GM12872 (cell line): ENCODE results near the gene ANKRD10.

Source experiments
- TF ChIP-seq, protein P1 (sequence below): IDR thresholded peaks from 3 replicates; pipeline ENCODE4 v1.5.1; 2011; ENCODE audit warnings: low read depth, mild to moderate bottlenecking, low read length, moderate library complexity; ENCODE audit not compliant: insufficient read depth

Gene ANKRD10

DNA sequence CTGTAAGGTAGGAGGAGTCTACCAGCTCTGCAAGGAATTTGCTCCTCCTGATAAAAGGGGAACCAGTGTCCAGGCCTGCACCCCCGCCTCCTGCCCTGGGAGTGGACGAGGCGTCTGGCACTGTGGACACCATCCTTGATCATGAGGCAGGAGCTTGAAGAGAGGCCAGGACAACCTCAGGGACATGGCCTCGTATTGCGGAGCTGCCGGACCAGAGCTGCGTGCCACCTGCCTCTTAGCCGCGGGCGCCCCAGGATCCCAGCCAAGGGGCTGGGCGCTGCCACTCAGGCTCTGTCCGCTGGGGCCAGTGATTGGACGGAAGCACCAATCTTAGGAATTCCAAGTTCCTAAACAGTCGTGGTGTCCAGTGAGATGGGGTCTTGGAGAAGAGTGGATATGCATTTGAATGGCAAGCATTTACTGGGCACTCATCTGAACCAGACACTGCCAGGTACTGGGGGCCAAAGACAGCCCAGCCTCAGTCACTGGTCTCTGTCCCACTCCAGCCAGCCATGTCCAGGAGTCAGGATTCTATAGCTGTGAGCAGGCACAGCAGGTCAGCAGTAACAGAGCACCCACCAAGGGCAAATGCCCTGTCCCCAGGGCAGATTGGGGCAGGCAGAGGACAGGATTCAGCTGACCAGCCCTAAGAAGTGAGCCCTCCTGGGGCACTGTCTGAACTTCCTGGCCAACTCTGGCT, 39.1 kb upstream of the ANKRD10 start:
- TF ChIP-seq, protein P1, sequence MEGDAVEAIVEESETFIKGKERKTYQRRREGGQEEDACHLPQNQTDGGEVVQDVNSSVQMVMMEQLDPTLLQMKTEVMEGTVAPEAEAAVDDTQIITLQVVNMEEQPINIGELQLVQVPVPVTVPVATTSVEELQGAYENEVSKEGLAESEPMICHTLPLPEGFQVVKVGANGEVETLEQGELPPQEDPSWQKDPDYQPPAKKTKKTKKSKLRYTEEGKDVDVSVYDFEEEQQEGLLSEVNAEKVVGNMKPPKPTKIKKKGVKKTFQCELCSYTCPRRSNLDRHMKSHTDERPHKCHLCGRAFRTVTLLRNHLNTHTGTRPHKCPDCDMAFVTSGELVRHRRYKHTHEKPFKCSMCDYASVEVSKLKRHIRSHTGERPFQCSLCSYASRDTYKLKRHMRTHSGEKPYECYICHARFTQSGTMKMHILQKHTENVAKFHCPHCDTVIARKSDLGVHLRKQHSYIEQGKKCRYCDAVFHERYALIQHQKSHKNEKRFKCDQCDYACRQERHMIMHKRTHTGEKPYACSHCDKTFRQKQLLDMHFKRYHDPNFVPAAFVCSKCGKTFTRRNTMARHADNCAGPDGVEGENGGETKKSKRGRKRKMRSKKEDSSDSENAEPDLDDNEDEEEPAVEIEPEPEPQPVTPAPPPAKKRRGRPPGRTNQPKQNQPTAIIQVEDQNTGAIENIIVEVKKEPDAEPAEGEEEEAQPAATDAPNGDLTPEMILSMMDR = no peak

DNA sequence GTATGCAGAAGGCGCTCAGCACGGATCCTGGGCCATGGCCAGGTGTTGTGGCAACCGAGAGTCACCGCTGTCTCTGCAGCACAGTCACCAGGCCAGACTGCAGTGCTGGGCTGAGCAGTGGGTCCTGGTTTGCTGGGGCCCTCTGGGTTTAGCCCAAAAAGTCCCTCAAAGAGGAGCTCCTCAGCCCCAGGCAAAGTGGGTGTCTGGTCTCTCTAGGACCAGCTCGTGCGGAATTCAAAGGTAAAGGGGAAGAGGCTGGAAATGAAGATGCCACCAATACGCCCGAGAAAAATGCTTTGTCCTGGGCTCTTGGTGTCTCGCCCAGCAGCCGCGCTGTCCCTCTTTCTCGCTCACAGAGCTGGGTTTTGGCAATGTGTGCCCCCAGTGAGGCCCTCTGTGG, 38.5 kb upstream of the ANKRD10 start:
- TF ChIP-seq, protein P1 = no peak

DNA sequence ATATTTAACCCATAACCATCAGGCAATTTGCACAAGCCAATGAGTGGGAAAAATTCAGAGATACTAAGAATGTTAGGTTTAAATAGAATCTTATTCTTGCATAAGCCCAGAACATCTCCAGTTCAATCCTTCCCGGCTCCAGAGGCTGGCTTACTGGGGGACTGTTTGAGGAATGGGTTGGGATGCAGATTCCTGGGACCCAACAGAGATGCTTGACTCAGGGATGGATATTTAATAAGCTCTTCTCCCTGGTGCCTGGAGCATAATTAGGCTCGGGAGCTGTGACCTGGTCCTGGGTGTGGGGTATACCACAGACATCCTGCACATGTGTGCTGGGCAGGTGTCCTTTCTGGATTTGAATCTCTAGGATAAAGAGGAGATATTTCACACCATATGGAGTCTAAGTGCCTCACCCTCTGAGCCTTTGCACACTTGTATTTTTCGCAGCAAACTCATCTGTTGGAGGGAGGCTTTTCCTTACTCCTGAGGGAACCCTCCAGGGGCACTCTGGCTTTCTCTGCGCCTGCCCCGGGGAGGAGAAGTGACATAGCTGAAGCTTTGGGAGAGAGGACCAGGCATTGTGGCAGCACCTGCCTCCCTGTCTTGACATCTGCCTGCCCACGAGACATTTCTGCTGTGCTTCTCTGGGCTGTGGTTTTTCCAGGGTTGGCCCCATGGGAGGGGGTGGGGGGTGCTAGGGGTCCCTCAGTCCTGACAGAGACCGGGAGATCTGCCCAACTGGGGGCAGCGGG, 36.1 kb upstream of the ANKRD10 start:
- TF ChIP-seq, protein P1 = no peak

DNA sequence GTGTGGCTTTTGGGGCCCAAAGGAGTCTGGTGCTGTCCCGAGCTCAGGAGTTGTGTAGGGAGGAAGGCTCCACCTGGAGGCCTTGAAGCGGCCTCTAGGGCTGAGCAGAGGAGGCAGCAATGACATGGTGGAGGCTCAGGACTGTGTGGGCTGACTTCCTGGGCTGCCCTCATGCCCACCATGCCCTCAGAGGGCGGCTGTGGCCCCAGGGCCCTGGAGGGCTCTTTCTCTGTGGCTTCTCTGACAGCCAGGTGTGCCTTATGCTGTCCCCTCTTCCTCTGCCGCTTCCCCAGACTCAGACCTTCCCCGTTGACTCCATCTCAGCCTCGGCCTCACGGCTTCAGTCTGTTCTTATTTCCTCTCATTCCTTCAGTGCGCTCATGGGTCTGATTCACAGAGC, 35.5 kb upstream of the ANKRD10 start:
- TF ChIP-seq, protein P1 = no peak

DNA sequence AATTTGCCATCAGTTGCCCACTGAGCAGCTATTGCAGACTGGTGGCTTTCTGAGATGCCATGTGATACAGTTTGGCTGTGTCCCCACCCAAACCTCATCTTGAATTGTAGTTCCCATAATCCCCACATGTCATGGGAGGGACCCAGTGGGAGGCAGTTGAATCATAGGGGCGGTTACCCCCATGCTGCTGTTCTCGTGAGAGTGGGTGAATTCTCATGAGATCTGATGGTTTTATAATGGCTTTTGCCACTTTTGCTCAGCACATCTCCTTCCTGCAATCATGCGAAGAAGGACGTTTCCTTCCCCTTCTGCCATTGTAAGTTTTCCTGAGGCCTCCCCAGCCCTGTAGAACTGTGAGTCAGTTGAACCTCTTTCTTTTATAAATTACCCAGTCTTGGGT, 34.8 kb upstream of the ANKRD10 start:
- TF ChIP-seq, protein P1 = no peak

DNA sequence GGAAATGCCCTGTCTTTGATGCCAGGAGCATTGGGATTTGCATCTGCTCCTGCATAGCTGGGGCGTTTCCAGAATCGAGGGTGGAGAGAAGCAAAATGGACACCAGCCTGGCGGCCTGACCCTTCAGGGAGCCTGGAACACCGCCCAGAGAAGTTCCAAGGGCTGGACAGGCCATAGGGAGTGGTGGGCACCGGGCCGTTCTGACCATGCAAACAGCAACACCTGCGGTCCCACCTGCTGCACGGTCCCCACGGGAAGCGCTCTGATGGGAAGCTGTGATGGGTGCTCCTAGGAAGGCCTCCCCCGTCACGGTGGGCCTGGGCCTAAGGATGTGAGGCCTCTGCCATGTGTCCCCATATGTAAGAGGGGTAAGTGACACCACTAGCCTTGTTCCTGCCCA, 34.2 kb upstream of the ANKRD10 start:
- TF ChIP-seq, protein P1 = no peak

DNA sequence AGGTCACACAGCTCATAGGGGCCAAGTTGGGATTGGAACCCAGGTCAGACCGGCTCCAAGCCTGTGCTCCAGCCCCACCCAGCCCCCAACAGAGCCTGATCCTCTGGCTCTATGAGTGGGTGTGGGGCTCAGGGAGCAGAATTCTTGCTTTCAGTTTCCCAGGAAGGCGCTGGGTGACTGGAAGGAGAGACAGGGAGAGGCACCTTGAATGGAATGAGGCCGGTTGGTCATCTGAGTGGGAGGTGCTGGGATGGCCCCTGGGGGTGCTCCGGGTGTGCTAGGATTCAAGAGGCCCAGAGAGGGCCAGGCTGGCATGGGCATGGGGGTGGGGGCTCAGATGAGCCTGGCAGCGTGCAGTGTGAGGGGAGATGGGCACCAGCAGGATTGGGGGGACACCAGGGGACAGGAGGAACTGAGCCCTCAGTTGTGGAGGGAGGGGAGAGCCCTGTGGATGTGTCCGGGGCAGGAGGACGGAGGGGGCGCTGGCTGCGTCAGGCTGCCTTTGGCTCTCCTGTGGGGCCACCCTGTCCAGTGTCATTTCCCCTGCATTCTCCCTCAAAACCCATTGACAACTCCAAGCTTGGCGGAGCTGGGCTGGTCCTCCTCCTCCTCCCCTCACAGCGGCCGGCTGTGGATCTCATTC, 31.2 kb upstream of the ANKRD10 start:
- TF ChIP-seq, protein P1 = no peak
